GM19467 (cell line): ENCODE data around the gene ABCC8.

Experiments
- ATAC-seq: cut with Tn5 transposase; IDR thresholded peaks from one replicate; pipeline ENCODE4 v1.9.1; 2021; ENCODE audit warnings: mild to moderate bottlenecking, moderate library complexity; ENCODE audit not compliant: unreplicated experiment

The ABCC8 gene

DNA sequence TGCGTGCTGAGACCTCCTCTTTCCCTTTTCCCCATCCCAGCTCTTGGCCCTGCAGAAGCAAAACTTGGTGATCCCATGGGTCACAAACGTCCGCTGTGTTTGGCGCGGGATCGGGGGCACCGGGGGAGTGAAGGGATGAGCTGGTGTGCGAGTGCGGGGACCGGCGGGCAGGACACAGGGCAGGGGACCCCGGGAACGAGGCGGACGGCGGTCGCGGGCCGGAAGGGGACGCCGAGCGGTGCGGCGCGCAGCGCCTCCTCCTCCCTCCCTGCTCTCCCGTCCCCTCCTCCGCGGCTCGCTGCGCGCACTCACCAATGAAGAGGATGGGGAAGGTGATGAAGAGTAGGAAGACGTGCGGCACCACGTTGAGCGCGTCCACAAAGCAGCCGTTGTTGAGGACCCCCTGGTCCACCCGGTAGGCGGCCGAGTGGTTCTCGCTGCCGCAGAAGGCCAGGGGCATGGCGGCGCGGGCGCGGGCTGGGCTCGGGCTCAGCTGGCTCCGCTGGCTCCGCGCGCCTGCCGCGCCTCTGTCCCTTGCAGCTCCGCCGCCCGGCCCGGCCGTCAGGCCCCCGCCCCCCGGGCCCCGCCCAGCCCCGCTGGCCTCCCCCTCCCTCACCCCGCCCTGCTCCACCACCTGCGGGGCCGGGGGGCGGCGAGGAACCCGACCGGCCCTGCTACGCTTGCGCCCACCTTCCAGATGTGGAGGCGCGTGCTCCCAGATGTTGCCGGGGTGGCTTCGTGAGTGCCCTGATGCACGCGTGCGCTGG is at the start of gene ABCC8:
Gene ABCC8, minus strand, starts transcription at position 529 of the 767 bp plus-strand sequence. Its CDS starts 69 bp downstream, at position 460.
- ATAC-seq: no peak

DNA sequence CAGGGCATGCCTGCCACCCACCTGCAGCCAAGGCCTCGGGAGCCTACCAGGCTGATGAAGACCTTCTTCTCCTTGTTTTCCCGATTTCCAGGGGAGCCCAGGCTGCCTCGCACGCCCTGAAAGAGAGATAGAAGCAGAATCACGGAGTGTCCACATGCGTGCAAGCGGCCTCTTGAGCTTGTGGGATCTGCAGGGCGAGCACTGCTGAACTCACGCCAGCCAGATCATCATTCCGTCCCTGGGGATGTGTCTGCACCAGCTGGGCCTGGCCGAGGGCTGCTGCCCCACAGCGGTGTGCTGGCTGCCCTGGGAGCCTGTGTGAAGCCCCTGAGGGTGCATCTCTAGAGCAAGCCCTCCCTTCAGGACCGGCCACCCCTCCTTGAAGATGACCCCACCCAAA is 49.7 kb upstream of the ABCC8 start:
- no peak for ATAC-seq

DNA sequence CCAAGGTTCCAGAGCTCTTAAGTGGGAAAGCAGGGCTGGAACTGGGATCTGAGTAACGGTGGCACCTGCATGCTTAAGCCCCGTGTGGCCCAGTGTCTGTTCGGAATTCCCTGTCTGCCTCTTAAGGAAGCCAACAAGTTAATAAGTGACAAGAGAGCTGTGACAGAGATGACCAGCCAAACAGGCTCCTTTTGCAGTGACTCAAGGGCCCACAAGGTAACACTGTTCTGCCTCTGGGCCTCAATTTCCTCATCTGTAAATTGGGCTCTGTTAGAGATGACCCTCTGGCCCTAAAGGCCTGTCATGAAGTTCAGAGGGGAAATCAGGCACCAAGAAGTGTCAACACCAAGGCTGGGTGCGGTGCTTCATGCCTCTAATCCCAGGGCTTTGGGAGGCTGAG is 48.9 kb upstream of the ABCC8 start:
- no peak for ATAC-seq

DNA sequence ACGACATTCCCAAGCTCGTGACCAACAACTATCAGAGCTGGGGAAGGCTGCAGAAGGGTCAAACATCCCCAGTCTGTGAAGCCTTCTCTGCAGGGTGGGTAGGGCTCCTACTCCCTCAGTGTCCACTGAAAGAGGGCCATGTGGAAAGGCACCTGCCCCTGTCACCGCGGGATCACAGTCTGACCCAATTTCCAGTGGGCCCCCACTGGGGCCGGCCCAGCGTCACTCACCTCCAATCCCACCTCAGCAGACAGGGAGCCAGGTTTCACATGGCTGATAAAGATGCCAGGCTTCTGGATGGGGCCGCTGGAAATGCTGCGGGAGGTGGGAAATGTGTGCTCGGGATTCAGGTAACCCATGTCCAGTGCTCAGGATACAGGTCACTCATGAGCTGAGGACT is 47.6 kb upstream of the ABCC8 start:
- no peak for ATAC-seq

DNA sequence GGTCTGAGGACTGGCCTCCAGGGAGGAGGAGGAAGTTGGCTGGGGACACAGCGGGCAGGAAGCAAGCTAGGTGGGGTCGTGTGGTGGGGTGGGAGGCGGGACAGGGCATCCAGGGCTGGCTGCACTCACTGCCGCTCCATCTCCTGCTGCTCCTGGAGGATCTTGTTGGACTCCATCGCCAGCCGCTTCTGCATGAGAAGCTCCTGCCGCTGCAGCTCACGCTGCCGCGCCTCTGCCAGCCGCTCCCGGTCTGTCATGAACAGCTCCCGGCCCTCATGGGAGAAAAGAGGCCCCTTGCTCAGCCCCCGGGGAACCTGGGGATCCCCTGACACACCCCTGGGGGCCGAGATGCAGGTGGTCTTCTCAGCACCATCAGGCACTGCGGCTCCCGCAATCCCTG is 46.0 kb upstream of the ABCC8 start:
- no peak for ATAC-seq

DNA sequence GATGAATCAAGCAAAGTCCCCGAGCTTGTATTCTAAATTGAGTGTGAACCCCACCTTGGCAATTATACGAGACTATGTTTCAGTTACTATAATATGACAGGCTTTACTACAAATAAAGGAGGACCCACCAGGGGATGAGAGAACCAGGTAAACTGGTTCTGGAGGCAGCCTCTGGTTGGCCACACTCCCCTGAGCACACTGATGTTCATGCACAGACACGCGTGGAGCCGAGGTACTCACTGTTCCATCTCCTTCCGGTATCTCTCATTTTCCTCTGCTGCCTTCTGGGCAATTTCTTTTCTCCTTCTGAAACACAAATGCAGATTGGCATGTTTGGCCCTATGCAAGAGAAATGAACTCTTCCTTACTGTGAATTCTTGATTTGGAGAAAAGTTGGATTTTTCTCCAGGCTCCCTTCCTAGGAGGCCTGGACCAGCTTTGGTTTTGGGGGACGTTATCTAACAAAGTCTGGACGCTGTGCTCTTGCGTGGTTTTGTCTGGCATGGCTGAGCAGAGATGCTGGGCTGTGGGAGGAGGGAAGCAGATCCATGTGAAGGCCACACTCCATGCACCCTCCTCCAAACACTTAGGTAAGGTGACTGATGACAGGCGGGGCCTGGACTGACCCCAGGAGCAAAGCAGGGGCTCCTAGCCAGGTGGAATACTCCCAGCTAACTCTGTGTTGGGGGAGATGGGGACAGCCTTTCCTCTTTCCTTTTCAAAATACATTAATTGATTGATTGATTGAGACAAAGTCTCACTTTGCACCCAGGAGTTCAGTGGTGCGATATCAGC is 44.7 kb upstream of the ABCC8 start:
- ATAC-seq: no peak

DNA sequence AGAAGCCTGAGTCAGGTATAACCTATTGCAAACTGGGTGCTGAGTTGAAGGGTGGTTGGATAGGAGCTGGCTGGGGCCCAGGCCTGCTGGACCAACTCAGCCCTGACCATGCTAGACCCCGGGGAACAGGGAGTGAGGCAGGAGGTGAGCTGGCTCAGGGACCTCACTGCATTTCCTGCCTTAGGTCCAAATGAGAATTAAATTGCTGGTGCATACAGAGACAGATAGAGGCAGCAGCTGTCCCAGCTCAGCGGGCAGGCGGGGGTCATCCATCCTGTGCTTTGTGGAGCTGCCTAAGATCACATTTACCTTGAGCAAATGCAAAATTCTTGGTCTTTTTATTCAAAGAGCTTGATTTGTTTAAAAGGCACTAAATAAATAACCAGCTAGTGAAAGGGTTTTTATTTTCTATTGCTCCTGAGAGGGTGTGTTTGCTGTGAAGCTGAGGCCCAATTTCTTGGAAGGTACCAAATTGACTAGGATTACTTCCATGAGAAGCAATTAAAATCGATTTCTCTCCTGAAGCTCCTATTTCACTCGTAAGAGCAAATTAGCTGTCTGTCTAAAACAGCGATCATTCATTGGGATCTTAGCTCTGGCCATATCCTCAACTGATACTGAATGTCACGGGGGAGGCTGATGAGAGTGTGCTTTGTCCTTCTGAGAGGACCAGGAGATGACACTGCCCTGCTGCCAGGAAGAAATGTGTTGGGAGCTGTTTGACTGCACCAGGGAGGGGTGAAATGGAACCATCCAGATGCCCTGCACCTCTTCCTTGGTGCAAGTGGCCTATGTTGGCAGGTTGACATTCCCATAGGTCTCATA is 42.6 kb upstream of the ABCC8 start:
- no peak for ATAC-seq

DNA sequence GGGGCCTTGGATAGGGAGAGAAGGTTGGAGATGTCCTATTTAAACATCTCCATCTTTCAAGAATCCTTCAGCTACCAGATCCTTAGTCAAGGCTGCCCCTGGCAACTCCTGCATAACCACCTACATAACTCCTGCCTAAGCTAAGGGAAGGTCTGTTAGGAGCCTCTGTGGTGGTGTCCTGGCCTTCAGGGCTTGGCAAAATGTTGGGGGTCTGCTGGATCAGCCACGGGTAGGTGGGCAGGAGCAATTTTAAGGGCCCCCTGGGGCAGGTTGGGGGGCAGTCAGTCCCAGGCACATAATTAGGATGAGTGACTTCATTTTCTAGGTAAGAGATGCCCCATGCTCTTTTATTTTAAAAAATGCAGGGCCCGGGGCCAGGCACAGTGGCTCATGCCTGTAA is 41.7 kb upstream of the ABCC8 start:
- ATAC-seq: no peak

DNA sequence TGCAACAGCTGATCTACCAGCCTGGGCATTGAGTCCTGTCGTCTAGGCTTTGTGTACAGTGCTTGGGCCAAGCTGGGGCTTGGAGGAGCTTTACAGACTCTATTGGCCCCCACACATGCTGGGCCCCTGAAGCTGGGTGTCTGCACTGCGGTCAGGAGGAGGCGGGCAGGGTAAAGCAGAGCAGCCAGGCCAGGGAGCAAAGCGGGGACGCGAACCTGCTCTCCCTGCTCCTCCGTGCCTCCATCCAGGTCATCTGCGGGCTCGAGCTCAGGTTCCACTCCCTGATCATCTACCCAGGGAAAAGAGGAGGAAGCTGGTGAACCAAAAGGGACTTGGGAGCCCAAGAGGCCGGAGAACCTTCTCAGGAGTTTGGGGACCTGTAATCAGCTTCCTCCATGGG is 40.5 kb upstream of the ABCC8 start:
- no peak for ATAC-seq

DNA sequence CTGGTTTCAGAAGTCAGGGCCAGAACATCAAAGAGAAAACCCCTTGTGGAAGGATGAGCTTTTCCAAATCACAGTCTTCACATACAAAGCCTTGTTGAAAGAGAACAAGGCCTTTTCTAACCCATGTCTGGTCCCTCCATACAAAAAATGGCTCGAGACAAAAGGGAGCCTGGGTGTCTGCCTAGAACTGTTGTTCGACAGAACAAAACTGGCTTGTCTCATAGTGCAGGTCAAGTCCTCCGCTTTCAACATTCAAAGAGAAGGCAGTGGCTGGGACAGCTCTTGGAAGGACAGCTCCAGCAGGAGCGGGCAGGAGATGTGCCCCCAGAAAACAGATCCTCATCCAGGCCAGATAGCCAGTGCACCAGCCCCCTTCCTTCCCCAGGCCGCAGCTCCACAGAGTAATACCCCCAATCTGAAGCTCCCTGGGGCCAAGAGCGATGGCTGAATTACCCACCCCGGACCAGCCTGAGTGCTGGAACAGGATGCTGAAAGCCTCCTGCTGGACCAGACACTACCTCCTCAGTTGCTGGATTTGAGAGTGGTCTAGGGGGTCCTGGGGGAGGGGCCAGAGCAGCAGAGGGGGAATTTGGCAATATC is 40.0 kb upstream of the ABCC8 start:
- no peak for ATAC-seq

DNA sequence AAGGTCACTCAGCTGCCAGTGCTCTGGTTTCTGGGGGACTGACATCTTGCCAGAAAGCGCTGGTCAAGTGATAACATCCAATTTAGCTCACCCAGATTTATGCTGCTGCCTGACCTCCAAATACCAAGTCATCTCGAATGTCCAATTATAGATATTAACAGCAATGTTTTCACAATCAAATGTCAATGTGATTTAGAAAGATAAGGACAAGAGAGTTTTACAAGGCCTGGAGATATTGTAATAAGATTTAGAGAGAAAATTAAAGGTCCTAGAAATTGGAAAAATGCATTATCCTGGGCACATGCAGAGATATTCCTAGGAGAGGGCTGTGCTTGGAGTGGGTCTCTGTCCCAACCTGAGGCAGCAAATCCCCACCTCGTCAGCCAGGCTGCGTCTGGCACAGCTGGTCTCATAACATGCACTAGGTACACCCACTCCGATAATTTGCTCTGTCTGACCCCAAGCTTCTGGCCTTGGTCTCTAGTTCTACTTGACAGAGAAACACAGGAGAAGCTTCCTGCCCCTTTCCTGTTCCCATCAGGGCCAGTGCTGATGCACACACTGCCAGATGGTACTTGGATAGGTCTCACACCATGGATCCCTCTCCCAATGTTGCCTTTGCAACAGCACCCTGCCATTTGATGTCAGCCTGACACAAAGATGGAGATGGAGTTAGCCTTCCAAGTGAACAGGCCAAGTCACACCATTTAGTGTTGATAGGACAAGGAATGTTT is 39.0 kb upstream of the ABCC8 start:
- ATAC-seq: no peak

DNA sequence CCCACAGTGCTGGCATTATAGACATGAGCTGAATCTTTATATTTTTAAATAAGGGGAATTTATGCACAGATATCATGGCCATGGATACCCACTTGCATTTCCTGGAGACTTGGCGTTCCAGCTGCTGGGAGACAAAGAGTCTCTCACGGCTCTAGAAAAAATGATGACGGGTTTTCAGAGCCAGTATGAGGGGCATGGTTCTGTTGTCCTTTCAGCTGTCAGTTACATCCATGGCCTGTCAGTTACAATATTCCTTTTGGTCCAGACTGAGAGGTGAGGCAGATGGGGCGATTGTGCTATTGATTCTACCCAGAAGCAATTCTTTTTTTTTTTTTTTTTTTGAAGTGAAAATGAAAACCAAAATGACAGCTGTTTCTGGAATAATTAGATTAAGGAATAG is 37.8 kb upstream of the ABCC8 start:
- ATAC-seq: no peak

DNA sequence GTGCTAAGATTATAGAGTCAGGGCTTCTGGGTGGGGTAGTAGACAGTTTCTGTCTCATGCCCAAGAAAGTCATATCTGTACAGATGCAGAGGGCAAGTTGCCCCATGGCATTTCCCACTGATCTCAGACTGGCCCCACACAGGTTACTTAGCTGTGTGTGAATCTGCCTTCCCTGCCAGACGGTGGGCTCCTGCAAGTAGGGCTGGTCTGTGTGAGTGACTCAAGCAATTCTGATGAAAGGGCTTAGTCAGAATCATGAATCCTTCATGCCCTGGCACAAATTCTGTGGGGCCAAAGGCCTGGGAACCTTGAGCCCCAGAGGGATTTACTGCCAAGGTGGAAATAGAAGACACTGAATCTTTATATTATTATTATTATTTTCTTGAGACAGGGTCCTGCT is 37.2 kb upstream of the ABCC8 start:
- no peak for ATAC-seq

DNA sequence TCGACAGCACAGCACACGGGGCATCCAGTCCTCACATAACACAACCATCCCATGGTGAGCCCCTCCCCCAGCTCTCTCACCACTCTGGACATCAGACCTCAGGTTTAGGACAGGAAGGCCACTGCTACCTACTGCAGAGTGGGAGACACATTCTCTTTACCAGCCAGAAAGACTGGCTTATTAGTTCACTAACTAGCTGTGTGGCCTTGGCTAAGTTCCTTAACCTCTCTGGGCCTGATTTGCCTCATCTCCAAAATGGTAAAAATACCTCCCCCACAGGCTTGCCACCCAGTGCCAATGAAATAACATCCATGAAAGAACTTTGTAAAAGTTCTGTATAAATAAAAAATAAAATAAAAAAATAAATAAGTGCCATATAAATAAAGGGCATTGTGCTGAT is 35.5 kb upstream of the ABCC8 start:
- no peak for ATAC-seq

DNA sequence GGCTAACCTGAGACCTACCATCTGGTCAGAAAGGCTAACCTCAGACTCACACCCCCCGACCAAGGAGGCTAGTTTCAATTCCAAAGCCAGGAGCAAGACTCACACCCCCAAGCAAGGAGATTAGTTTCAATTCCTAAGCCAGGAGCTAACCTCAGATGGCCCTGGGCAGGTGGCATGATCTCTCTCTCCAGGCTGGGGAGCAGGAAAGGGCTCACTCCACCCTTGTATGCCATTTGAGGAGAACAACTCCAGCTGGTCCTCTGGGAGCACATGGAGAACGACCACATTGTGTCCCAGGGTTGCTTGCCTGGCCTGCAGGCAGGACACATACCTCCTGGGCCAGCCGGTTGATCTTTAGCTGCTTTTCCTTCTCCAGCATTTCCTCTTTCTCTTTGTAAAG is 34.9 kb upstream of the ABCC8 start:
- no peak for ATAC-seq

DNA sequence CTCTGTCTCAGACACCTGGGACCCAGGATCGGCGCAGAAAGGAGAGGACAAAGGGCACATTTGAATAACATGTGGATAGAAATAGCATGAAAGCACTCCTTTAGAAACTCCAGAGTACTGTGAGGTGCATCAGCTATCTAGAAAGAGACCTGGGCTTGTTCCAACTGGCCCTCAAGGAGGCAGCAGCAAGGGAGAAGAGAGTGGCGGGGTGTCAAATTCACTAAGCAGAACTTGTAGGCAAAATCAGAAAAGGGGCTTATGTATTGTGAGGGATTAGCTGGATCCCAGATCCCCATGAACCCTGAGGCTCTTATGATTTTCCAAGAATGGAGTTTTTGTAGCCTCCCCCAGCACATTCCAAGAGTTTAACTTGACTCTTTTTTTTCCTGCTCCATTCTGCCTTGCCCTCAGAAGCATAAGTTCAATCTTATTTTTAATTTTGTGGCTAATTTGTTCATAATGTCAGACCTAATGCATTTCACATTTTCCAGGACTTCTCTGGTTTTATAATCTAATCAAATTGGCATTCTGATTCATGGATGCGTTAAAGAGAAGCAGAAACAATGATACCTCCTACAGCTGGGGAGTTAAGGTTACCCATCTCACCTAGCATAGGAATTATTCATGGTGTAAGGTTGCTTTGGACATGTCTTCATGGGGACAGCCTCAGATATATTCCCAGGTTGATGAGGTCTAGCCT is 34.0 kb upstream of the ABCC8 start:
- ATAC-seq: no peak

DNA sequence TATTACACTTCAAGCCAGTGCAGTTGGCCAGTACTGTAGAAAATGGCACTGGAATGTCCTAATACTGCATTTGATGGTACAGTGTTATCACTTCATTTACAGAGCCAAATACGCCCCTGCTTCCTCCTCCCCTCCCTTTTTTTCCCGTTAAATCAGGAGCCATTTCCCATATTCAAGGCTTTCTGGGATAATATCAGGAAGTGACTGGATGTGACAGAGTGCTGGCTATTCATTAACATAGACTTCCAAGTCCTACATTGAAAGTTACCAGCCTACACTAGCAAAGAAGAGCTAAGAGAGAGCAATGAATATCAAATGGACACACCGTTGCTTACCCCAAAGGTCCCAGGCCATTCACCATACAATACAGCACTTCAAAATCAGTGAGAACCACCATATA is 32.1 kb upstream of the ABCC8 start:
- ATAC-seq: no peak

DNA sequence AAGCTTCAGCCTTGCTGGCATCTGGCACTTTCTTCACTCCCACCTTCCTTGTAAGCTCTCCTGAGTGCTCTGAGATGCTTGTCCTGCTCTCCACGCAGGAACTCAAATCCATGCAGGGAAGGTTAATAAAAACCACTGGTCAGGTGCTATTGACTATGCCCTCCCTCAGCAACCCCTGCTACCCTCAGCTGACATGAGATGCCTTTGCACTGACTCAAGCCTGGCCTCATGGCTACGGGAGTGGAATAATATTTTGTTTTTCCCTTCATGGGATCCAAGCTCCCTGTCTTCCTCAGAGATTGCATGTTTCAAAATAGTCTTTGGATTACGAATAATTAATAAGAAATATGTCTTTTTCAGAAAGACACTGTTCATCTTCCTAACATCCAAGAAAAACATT is 31.7 kb upstream of the ABCC8 start:
- ATAC-seq: no peak

DNA sequence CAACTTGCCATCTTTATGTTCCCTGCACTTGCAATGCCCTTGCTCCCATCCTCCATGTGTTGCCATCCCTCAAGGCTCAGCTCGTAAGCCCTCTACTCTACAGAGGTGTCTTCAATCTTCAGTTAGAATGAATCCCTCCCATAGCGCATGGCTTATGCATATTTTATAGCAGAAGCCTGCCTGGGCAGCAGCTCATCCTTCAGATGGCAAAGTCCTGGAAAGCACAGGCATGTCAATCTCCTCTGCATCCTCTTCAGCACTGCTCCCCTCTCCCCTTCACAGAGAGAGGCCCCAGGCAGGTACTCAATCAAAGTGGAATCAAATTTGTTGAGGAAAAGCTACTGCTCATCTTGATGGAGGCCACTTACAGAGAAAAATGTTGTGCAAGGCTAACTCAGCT is 31.1 kb upstream of the ABCC8 start:
- no peak for ATAC-seq

DNA sequence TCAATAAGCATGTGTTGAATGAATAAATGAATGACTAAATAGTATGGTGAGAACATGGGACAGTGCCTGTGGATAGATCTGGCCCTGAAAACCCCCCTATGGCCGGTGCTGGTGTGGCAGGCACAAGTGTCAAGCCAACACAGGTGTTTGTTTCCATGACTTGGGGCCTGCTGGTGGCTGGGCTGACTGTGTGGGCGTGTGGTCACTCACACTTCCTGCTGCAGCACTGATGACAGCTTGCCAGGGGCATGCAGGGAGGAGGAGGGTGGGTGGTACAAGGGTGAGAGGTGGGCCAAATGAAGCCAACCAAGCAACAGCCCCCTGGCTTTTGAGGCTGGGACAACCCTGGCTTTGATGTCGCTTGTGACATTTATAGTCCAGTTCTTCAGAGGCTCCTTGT is 30.3 kb upstream of the ABCC8 start:
- no peak for ATAC-seq
